ENCODE results near the gene FOXA3.

The FOXA3 gene

GRCh38 chr19:45863840-45864628, at the start of gene FOXA3:
Gene FOXA3, plus strand, starts transcription at chr19:45864326. Its CDS starts 131 bp downstream, at chr19:45864457.
- no peak for DNase-seq (ENCODE audit: low read depth)

GRCh38 chr19:45814851-45815480, 49.2 kb upstream of the FOXA3 start, which contains the start of gene RSPH6A:
Gene RSPH6A, minus strand, starts transcription at chr19:45815308. Its CDS starts 132 bp downstream, at chr19:45815176.
- DNase-seq (ENCODE audit: low read depth), result no peak
- H3K4me3 ChIP-seq (ENCODE audit: low read depth, low read length), result no peak within 1 kb of the TSS
- TF ChIP-seq CTCF (IDR thresholded peaks at IDR 0.05; ENCODE audit: control insufficient read depth, extremely low read depth, insufficient read depth), result no peak

More at GRCh38 chr19:45863840-45864628, at the start of gene FOXA3:
- TF ChIP-seq CTCF (IDR thresholded peaks at IDR 0.05; ENCODE audit: control insufficient read depth, extremely low read depth, insufficient read depth), result no peak
- peak within 1 kb of the TSS; percentile 34 for H3K4me3 ChIP-seq (ENCODE audit: low read depth, low read length)

- no peak overlapping the region for H3K4me3 ChIP-seq (ENCODE audit: low read depth, low read length)
Observed at GRCh38 chr19:45815481-45816216, 48.5 kb upstream of the FOXA3 start.

GRCh38 chr19:45816236-45817009, 47.7 kb upstream of the FOXA3 start:
- H3K4me3 ChIP-seq (ENCODE audit: low read depth, low read length), result no peak overlapping the region
- no peak for TF ChIP-seq CTCF (IDR thresholded peaks at IDR 0.05; ENCODE audit: control insufficient read depth, extremely low read depth, insufficient read depth)
- DNase-seq (ENCODE audit: low read depth), result no peak

More at GRCh38 chr19:45815481-45816216, 48.5 kb upstream of the FOXA3 start:
- no peak for DNase-seq (ENCODE audit: low read depth)
- TF ChIP-seq CTCF (IDR thresholded peaks at IDR 0.05; ENCODE audit: control insufficient read depth, extremely low read depth, insufficient read depth), result no peak

- H3K4me3 ChIP-seq (ENCODE audit: low read depth, low read length), result no peak overlapping the region
- peak; percentile 58 for DNase-seq (ENCODE audit: low read depth)
- peak; percentile 69 for TF ChIP-seq CTCF (IDR thresholded peaks at IDR 0.05; ENCODE audit: control insufficient read depth, extremely low read depth, insufficient read depth)
Observed at GRCh38 chr19:45817010-45817724, 47.0 kb upstream of the FOXA3 start.
